ENCODE data around the gene HGFAC. TPM values are rescaled to one million over a fixed set of nuclear protein-coding genes. Genes with fewer than 3 reads are reported as not detected.

HGFAC gene
- total and polyA plus RNA-seq, 8 donors, result 0.09 to 2.2 (median 0.47) TPM; not detected in 3

DNA sequence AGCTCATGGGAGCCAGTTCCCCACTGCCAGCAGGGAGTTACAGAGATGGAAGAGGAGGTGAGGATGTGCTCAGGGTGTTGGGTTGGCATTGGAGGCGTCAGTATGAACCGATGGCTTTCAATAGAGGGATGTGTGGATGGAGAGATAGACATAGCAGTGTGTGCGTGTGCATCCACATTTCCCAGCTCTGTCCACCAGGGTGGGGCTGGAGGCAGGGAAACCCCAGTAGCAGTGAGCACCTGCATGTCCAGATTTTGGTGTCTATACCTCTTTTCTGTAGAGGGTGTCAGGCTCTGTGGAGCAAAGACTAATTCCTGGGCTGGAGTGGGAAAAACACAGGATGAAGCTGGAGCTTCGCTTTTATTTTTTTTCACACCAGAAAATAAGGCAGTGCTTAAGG lies 37.2 kb upstream of the HGFAC start:
- DNase-seq (no peak), FAIRE-seq (no peak), ATAC-seq (no peak)
- no peaks in the 10 kb centered on the region for H3K9me3 ChIP-seq
- no peaks in the 10 kb centered on the region for H3K36me3 ChIP-seq
- WGBS, 2 donors, result 97 to 98% methylated on average over 4 of the region's 4 CpGs
- no peaks in the 10 kb centered on the region for H3K4me1 ChIP-seq
- TF ChIP-seq, protein P1, sequence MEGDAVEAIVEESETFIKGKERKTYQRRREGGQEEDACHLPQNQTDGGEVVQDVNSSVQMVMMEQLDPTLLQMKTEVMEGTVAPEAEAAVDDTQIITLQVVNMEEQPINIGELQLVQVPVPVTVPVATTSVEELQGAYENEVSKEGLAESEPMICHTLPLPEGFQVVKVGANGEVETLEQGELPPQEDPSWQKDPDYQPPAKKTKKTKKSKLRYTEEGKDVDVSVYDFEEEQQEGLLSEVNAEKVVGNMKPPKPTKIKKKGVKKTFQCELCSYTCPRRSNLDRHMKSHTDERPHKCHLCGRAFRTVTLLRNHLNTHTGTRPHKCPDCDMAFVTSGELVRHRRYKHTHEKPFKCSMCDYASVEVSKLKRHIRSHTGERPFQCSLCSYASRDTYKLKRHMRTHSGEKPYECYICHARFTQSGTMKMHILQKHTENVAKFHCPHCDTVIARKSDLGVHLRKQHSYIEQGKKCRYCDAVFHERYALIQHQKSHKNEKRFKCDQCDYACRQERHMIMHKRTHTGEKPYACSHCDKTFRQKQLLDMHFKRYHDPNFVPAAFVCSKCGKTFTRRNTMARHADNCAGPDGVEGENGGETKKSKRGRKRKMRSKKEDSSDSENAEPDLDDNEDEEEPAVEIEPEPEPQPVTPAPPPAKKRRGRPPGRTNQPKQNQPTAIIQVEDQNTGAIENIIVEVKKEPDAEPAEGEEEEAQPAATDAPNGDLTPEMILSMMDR (IDR thresholded peaks at IDR 0.05), result no peak
- intact Hi-C loops (cut with DNase I), result no loop called here
- no peaks in the 10 kb centered on the region for H3K27me3 ChIP-seq
- no peak overlapping the region for H3K27ac ChIP-seq
- H3K4me3 ChIP-seq, result no peak overlapping the region

GRCh38 chr4:3405176-3405575 lies 36.6 kb upstream of the HGFAC start:
- no peaks in the 10 kb centered on the region for H3K36me3 ChIP-seq
- intact Hi-C loops (cut with DNase I), result no loop called here
- TF ChIP-seq, protein P1 (IDR thresholded peaks at IDR 0.05), result no peak
- no peak overlapping the region for H3K4me3 ChIP-seq
- no peak overlapping the region for H3K27ac ChIP-seq
- no peaks in the 10 kb centered on the region for H3K9me3 ChIP-seq
- no peaks in the 10 kb centered on the region for H3K27me3 ChIP-seq
- H3K4me1 ChIP-seq, result no peaks in the 10 kb centered on the region
- ATAC-seq (no peak), DNase-seq (no peak), FAIRE-seq (no peak)
- 95 to 96% methylated on average over 8 of the region's 8 CpGs for WGBS, 2 donors

- DNase-seq (peak in 1 of 6 donors; percentile 47), ATAC-seq (no peak), FAIRE-seq (no peak)
- Histone ChIP-seq H3K27me3 (no peaks in the 10 kb centered on the region), H3K9me3 (no peaks in the 10 kb centered on the region), H3K4me1 (no peaks in the 10 kb centered on the region), H3K4me3 (no peak overlapping the region), H3K36me3 (no peaks in the 10 kb centered on the region), H3K27ac (no peak overlapping the region)
- TF ChIP-seq, protein P1 (IDR thresholded peaks at IDR 0.05), result no peak
- intact Hi-C loops (cut with DNase I), result no loop called here
- 90 to 95% methylated on average over 13 of the region's 13 CpGs for WGBS, 2 donors
Observed at GRCh38 chr4:3406021-3406420, 35.7 kb upstream of the HGFAC start.

DNA sequence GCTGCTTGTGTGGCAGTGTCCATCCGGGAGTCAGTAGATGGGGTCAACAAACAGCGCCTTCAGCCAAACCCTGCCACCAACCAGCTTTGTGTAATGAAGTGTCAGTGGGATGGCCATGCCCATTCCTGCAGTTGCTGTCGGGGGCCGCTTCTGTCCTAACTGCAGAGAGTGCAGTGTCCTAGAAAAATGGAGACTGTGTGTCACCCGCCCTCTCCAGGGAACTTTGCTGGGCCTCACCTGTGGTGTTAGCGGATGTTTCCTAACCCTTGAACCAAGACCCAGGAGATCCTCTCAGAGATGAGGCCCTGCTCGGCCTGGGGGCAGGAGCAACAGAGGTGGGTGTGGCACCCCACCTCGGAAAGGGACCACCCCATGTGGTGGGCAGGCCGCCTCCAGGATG lies 35.3 kb upstream of the HGFAC start:
- H3K4me1 ChIP-seq, result no peaks in the 10 kb centered on the region
- ATAC-seq (no peak), DNase-seq (no peak), FAIRE-seq (no peak)
- no peaks in the 10 kb centered on the region for H3K36me3 ChIP-seq
- intact Hi-C loops (cut with DNase I), result no loop called here
- 90 to 91% methylated on average over 9 of the region's 9 CpGs for WGBS, 2 donors
- no peak overlapping the region for H3K27ac ChIP-seq
- no peaks in the 10 kb centered on the region for H3K27me3 ChIP-seq
- no peak overlapping the region for H3K4me3 ChIP-seq
- H3K9me3 ChIP-seq, result no peaks in the 10 kb centered on the region
- TF ChIP-seq, protein P1 (IDR thresholded peaks at IDR 0.05), result no peak

DNA sequence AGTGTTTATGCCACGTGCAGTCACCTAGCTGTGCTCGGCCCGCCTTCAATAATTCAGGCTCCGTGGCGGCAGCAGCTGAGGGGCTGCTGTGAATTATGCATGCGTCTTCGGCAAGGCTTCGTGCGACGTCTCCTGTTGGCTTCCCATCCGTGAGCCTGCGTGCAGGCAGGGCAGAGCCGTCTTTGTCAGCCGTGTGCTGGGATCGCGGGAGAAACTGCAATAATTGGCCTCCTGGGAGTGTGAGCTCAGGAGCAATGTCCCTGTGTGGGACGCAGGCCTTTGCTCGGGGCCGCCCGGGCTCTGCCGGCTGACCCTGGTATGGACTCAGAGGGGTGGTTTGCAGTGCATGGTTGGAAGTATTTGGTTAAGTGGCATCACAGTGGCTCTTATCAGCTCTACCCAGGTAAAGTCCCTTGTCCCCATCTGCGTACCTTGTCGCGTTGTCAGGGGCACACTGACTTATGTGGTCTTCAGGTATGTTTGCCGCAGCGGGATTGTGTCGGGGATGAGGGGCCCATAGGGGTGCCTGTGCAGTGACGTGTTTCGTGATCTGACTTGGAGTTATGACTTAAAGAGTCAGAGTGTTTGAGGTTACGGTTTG lies 34.5 kb upstream of the HGFAC start:
- DNase-seq (no peak), FAIRE-seq (no peak), ATAC-seq (no peak)
- WGBS, 2 donors, result 90 to 91% methylated on average over 30 of the region's 30 CpGs
- Histone ChIP-seq H3K9me3 (no peaks in the 10 kb centered on the region), H3K36me3 (no peaks in the 10 kb centered on the region), H3K4me3 (no peak overlapping the region), H3K27me3 (no peaks in the 10 kb centered on the region), H3K27ac (no peak overlapping the region), H3K4me1 (no peaks in the 10 kb centered on the region)
- intact Hi-C loops (cut with DNase I), result no loop called here
- TF ChIP-seq, protein P1 (IDR thresholded peaks at IDR 0.05), result no peak

Data from pancreas (tissue), 10 donors.